ENCODE data around the gene PITPNM1.

DNA sequence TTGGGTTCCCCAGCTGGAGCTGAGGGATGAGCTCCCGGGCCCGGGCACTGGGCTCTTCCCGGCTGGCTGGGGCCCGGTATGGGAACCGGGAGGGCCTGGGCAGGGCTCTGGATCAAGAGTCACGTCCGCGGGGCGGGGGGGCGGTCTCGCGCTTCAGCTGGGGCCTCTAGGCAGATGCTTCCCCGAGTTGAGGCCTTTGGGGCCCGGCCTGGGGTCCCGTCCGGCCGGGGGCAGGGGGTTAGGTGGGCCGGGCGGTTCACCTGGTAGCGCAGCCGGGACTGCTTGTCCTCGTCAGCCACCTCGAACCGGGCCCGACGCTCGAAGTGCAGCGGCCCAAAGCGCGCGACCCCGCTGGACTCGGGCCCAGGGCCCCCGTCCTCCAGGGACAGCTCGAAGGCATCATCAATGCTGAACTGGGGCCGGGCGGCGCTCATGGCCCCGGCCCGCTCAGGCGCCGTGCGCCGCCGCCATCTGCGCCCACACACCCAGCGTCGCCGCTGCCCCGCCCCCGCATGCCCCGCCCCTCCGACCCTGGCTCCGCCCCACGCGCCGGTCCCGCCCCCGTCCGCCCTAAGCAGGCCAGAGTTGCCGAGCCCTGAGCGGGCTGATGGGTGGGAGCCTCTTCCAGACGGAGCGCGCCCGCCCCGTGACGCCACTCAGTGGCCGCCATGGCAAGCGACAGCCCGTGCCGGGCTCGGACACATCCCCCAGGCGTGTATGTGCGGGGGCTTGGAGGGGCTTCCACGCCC lies 36.2 kb downstream of the PITPNM1 start, which contains the start of gene TMEM134:
- peak; percentile 80 for TF ChIP-seq POLR2A (IDR thresholded peaks at IDR 0.05)
- peak; percentile 24 to 63 (median 48) for TF ChIP-seq CTCF (IDR thresholded peaks at IDR 0.05)

All from prostate gland (tissue), 2 donors.